ENCODE data around the gene ITM2A.

Gene ITM2A

GRCh38 chrX:79330022-79330421 is 37.1 kb downstream of the ITM2A start:
- TF ChIP-seq, protein P1, sequence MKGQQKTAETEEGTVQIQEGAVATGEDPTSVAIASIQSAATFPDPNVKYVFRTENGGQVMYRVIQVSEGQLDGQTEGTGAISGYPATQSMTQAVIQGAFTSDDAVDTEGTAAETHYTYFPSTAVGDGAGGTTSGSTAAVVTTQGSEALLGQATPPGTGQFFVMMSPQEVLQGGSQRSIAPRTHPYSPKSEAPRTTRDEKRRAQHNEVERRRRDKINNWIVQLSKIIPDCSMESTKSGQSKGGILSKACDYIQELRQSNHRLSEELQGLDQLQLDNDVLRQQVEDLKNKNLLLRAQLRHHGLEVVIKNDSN (IDR thresholded peaks at IDR 0.05) = no peak
- TF ChIP-seq TEAD4 (IDR thresholded peaks at IDR 0.05) = no peak
- no peak for TF ChIP-seq FOXM1 (IDR thresholded peaks at IDR 0.05; ENCODE audit: borderline replicate concordance, low read depth)
- TF ChIP-seq ZBTB7A (IDR thresholded peaks at IDR 0.05; ENCODE audit: low read depth) = no peak
- TF ChIP-seq EGR1 (IDR thresholded peaks at IDR 0.05) = no peak
- no peak for TF ChIP-seq RAD21 (IDR thresholded peaks at IDR 0.05; ENCODE audit: low read depth)
- TF ChIP-seq NFIC (IDR thresholded peaks at IDR 0.05) = no peak
- no peak for TF ChIP-seq TAF1 (IDR thresholded peaks at IDR 0.05; ENCODE audit: low read depth)
- TF ChIP-seq YY1 (IDR thresholded peaks at IDR 0.05; ENCODE audit: low read depth) = no peak
- TF ChIP-seq, protein P2, sequence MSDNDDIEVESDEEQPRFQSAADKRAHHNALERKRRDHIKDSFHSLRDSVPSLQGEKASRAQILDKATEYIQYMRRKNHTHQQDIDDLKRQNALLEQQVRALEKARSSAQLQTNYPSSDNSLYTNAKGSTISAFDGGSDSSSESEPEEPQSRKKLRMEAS (IDR thresholded peaks at IDR 0.05) = no peak
- no peak for TF ChIP-seq TCF12 (IDR thresholded peaks at IDR 0.05; ENCODE audit: low read depth)
- TF ChIP-seq REST (IDR thresholded peaks at IDR 0.05; ENCODE audit: low read depth) = no peak
- TF ChIP-seq CEBPB (IDR thresholded peaks at IDR 0.05) = no peak
- no peak for TF ChIP-seq CREB1 (IDR thresholded peaks at IDR 0.05; ENCODE audit: low read depth)
- TF ChIP-seq EP300 (IDR thresholded peaks at IDR 0.05; ENCODE audit: borderline replicate concordance) = no peak

DNA sequence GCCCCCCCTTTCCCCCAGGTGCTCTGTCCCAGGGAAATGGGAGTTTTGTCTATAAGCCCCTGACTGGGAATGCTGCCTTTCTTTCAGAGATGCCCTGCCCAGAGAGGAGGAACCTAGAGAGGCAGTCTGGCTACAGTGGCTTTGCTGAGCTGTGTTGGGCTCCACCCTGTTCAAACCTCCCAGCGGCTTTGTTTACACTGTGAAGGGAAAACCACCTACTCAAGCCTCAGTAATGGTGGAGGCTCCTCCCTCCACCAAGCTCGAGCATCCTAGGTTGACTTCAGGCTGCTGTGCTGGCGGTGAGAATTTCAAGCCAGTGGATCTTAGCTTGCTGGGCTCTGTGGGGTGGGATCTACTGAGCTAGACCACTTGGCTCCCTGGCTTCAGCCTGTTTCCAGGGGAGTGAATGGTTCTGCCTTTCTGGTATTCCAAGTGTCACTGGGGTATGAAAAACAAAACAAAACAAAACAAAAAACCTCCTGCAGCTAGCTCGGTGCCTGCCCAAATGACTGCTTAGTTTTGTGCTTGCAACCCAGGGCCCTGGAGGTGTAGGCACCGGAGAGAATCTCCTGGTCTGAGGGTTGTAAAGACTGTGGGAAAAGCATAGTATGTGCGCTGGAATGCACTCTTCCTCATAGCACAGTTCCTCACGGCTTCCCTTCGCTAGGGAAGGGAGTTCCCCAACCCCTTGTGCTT is 41.7 kb downstream of the ITM2A start:
- TF ChIP-seq RAD21 (IDR thresholded peaks at IDR 0.05; ENCODE audit: low read depth) = no peak
- no peak for TF ChIP-seq YY1 (IDR thresholded peaks at IDR 0.05; ENCODE audit: low read depth)
